NCI-H2227 treated with DMSO at 0.1 percent for 48 hours (cell line): ENCODE measurements around the gene NPIPB6.

Experiments used
- DNase-seq: peaks from one replicate; lab custom pipeline; 2025; lab: John Stamatoyannopoulos, UW

Gene NPIPB6

DNA sequence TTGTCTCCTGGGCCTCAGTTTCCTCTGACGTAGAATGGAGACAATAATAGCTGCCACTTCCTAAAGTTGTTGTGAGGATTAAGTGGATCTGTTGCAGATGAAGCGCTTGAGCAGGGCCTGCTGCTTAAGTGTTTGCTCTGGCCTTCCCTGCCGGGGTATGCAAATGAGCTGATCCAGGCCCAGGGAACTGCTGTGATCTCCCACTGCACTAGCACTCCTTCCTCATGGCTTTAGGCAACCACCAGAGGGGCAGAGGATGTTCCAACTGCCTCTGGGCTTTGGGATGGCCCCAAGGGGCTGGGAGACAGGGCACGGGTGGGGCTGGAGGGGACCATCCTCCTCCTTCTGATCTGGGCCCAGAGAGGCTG is 64.8 kb downstream of the NPIPB6 start:
- no peak for DNase-seq

DNA sequence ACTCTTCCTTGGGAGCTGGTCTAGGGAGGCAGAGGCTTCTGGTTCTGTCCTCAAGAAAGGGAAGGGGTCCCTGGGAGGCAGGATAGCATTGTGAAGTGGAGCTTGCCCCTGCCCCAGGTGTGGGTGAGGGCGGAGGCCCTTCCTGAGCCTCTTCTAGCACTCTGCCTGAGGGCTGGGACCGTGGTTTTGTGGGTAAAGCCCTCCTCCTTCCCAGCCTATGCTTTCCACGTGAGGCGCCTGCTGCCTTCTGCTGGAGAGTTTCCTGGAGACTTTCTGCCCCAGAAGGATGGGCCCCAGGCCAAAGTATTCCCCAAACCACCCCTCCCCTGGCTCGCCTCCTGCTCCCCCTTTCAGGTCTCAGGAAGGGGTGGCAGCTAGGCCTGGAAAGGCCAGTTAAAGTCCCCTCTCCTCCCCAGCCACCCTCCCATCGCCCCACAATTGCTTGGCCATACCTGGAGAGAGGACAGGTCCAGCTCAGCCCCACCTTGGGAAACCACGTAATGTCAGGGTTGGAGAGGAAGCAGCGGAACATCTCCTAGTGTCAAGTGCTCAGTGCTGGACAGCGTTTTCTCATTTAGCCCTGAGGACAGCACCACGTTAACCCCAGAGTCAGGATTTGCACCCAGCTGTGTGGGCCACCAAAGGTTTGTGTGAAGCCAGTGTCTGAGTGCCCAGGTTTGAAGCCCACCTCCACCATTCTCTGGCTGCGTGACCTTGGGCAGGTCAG is 65.4 kb downstream of the NPIPB6 start:
- DNase-seq: no peak

DNA sequence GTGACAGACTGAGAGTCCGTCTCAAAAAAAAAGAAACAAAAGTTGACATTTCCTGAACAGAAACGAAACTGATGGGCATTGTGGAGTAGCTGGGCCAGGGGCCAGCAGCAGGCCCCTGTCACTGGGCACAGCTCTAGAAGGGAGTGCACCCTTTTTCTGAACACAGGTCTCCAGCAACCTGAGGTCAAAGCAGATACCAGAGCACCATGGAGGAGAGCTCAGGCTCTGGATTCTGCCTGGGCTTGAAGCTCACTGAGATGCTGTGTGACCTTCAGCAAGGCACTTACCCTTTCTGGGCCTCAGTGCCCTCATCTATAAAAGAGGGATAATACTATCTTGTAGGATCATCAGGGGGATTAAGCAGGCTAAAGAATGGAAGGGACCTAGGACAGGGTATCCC is 66.0 kb downstream of the NPIPB6 start:
- DNase-seq: no peak

DNA sequence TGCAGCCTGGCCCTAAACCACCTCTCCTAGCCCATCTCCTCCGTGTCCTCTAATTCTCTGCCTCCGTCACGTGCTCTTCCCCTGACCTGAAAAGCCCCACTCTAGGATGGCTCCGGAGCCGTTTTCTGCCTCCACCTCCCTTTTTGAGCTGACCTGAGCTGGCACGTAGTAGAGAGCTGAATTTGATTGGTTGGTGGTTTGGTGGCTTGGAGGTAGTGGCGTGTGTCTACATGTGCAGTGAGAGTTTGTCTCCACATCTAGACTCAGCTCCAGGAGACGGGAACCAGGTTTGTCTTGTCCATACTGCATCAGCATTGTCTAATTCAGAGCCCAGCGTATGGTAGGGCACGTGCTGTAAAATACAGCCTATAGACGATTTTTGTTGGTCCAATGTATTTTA is 68.0 kb downstream of the NPIPB6 start:
- no peak for DNase-seq

DNA sequence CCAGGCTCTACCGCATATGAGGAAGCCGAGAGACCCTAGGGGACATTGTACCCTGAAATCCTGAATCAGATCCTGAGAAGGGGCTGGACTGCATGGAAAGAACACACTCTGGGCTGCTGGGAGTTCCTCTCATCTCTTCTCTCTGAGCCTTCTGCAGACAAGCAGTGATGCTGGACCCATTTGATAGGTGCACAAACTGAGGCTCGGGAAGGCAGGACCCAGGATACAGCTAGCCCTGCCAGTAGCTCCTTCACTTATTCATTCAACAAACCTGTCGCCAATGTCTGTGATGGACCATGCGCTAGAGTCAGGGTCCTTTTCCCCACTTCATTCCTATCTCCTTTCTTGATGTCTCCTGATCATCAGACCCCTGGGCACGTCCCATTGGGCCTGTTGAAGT is 69.1 kb downstream of the NPIPB6 start:
- no peak for DNase-seq

DNA sequence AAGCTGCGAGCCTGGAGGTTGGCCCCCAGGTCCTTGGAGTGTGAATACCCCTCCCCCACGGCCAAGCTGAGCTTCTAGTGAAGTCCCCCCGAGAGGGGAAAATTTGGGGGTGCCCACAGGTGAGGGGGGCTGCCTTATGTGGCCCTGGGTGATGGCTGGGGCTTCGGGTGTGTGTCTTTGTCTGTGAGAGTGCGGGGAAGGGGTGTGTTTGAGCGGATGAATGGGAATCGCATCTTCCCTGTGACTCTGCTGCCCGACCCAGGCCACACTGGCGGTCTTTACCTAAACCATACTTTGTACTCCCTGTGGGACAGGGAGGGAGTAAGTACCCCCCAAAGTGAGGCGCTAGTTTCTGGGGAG is 69.7 kb downstream of the NPIPB6 start:
- no peak for DNase-seq

DNA sequence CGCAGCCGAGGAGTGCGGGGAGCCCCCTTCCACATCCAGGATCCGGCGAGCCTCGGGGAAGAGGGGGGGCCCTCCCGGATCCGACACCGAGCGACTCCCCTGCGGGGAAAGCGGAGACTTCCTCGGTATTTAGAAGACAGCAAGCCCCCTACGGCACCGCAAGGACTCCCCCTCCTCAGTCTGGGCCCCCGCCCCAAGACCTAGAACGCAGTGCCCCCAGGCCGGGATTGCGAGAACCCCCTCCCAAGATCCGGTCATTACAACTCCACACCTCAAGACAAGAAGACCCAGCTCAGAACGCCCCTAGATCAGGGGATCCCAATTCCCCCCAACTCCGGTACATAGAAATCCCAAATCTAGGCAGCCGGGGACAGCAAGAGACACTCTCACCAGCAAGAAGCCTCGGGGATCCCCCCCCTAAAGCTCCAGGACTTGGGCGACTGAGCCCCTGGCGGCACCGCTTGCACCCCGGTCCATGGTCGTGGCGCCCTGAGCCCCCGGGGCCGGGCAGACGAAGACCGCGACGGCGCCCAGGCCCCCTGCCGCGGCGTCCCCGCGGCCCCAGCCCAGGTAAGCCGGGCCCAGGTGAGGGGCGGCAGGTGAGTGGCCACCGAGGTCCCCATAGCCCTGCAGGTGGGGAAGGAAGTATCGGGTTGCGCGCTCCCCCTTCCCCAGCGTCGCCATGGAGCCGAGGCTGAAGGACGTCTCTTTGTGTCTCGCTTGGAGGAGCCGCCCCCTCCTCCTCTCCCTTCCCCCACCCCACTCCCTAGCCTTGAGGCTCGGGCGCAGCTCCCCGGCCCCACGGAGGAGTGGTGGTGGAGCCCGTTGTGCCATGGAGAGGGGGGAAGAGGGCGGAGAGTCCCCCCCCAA is 70.3 kb downstream of the NPIPB6 start:
- peak; percentile 53 for DNase-seq
